Activated T-cell treated with anti-CD3 and anti-CD28 coated beads for 48 hours (primary cell): Measurements from ENCODE around the gene PPP6R2.

Experiments used
- DNase-seq: peaks from one replicate; pipeline ENCODE4 v3.0.0-alpha.2; 2020; ENCODE audit warnings: low read depth

Gene PPP6R2

GRCh38 chr22:50471197-50471847 lies 128.2 kb downstream of the PPP6R2 start:
- DNase-seq: no peak

- no peak for DNase-seq
These were observed 128.8 kb downstream of the PPP6R2 start for GRCh38 chr22:50471962-50472361.

- DNase-seq: peak; percentile 52
These were observed 130.0 kb downstream of the PPP6R2 start for GRCh38 chr22:50473088-50473487.

- no peak for DNase-seq
These were observed 130.9 kb downstream of the PPP6R2 start for GRCh38 chr22:50473855-50474671.

- DNase-seq: peak; percentile 90
These were observed 131.9 kb downstream of the PPP6R2 start, which contains the start of gene SBF1 for GRCh38 chr22:50474710-50475651. SBF1 (minus strand) TSS chr22:50475035; CDS start chr22:50474840, 195 bp downstream.

GRCh38 chr22:50475652-50476002 lies 132.5 kb downstream of the PPP6R2 start:
- no peak for DNase-seq

- DNase-seq: no peak
These were observed 133.7 kb downstream of the PPP6R2 start for GRCh38 chr22:50476868-50477267.

- DNase-seq: no peak
These were observed 134.8 kb downstream of the PPP6R2 start for GRCh38 chr22:50477923-50478322.

GRCh38 chr22:50479721-50480120 lies 136.6 kb downstream of the PPP6R2 start:
- DNase-seq: no peak

GRCh38 chr22:50481045-50481439 lies 137.9 kb downstream of the PPP6R2 start:
- no peak for DNase-seq

- DNase-seq: peak; percentile 61
These were observed 138.4 kb downstream of the PPP6R2 start, which contains the start of gene ADM2 for GRCh38 chr22:50481440-50482106. ADM2 (plus strand) TSS chr22:50481543; CDS start chr22:50481848, 305 bp downstream.

GRCh38 chr22:50482107-50483074 lies 139.3 kb downstream of the PPP6R2 start:
- DNase-seq: no peak

- no peak for DNase-seq
These were observed 140.0 kb downstream of the PPP6R2 start for GRCh38 chr22:50483106-50483505.

GRCh38 chr22:50483556-50483955 lies 140.4 kb downstream of the PPP6R2 start:
- DNase-seq: no peak

GRCh38 chr22:50483977-50484853 lies 141.1 kb downstream of the PPP6R2 start:
- no peak for DNase-seq

- no peak for DNase-seq
These were observed 142.3 kb downstream of the PPP6R2 start for GRCh38 chr22:50485221-50486131.

- DNase-seq: no peak
These were observed 143.6 kb downstream of the PPP6R2 start, which contains the start of gene MIOX for GRCh38 chr22:50486561-50487289. MIOX (plus strand) TSS chr22:50486859; CDS start chr22:50486898, 39 bp downstream.
